ENCODE data around the gene P3H3.

The P3H3 gene

DNA sequence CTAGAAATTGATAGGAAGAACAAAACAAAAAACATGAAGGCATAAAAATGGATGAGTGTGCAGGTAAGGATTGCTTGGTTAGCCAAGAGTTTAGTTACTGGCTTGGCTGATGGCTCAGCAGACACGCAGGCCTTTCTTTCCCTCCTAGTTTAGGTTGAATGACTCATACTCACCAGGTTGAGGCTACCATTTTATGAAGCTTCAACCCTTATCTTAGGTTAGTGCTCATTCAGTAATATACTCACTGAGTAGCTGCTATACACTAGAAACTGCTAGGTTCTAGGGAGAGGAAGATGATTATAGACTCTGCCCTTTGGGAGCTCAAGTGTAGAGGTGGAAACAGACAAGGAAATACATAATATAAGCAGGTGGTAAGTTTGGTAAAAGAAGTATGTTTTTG, 6.0 kb downstream of the P3H3 start:
- TF ChIP-seq USF1 (IDR thresholded peaks at IDR 0.05) (no peak), CREB1 (IDR thresholded peaks at IDR 0.05; ENCODE audit: low read depth) (no peak), YY1 (IDR thresholded peaks at IDR 0.05; ENCODE audit: low read depth) (no peak), FOXM1 (IDR thresholded peaks at IDR 0.05; ENCODE audit: borderline replicate concordance, low read depth) (no peak)

DNA sequence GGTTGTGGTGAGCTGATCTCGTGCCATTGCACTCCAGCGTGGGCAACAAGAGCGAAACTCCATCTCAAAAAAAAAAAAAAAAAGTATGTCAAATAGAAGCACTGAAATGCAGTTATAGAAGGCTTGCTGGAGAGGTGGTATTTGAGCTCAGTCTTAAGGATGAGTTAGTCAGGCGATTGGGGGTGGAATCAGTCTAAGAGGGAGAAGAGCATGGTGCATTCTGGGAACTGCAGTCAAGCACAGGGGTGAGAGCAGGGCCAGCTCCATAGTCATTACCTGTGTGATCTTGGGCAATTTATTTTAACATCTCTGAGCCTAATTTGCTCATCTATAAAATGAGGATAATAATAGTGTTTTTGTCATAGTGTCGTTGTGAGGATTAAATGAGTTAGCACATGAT, 6.7 kb downstream of the P3H3 start:
- TF ChIP-seq NFIC (IDR thresholded peaks at IDR 0.05), result no peak
- TF ChIP-seq MAX (IDR thresholded peaks at IDR 0.05), result no peak
- TF ChIP-seq TAF1 (IDR thresholded peaks at IDR 0.05; ENCODE audit: low read depth), result no peak
- TF ChIP-seq, protein P1, sequence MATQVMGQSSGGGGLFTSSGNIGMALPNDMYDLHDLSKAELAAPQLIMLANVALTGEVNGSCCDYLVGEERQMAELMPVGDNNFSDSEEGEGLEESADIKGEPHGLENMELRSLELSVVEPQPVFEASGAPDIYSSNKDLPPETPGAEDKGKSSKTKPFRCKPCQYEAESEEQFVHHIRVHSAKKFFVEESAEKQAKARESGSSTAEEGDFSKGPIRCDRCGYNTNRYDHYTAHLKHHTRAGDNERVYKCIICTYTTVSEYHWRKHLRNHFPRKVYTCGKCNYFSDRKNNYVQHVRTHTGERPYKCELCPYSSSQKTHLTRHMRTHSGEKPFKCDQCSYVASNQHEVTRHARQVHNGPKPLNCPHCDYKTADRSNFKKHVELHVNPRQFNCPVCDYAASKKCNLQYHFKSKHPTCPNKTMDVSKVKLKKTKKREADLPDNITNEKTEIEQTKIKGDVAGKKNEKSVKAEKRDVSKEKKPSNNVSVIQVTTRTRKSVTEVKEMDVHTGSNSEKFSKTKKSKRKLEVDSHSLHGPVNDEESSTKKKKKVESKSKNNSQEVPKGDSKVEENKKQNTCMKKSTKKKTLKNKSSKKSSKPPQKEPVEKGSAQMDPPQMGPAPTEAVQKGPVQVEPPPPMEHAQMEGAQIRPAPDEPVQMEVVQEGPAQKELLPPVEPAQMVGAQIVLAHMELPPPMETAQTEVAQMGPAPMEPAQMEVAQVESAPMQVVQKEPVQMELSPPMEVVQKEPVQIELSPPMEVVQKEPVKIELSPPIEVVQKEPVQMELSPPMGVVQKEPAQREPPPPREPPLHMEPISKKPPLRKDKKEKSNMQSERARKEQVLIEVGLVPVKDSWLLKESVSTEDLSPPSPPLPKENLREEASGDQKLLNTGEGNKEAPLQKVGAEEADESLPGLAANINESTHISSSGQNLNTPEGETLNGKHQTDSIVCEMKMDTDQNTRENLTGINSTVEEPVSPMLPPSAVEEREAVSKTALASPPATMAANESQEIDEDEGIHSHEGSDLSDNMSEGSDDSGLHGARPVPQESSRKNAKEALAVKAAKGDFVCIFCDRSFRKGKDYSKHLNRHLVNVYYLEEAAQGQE (IDR thresholded peaks at IDR 0.05; ENCODE audit: low read depth), result no peak
- no peak for TF ChIP-seq RAD21 (IDR thresholded peaks at IDR 0.05; ENCODE audit: low read depth)
- TF ChIP-seq USF1 (IDR thresholded peaks at IDR 0.05), result no peak
- TF ChIP-seq TCF12 (IDR thresholded peaks at IDR 0.05; ENCODE audit: low read depth), result no peak
- no peak for TF ChIP-seq ZBTB7A (IDR thresholded peaks at IDR 0.05; ENCODE audit: low read depth)

GRCh38 chr12:6836851-6837250, 8.6 kb downstream of the P3H3 start:
- TF ChIP-seq TEAD4 (IDR thresholded peaks at IDR 0.05) (no peak), CREB1 (IDR thresholded peaks at IDR 0.05; ENCODE audit: low read depth) (no peak), FOXM1 (IDR thresholded peaks at IDR 0.05; ENCODE audit: borderline replicate concordance, low read depth) (no peak), MAX (IDR thresholded peaks at IDR 0.05) (no peak), TCF12 (IDR thresholded peaks at IDR 0.05; ENCODE audit: low read depth) (no peak), TAF1 (IDR thresholded peaks at IDR 0.05; ENCODE audit: low read depth) (no peak), EP300 (IDR thresholded peaks at IDR 0.05; ENCODE audit: borderline replicate concordance) (no peak), USF1 (IDR thresholded peaks at IDR 0.05) (no peak), EGR1 (IDR thresholded peaks at IDR 0.05) (no peak)
- TF ChIP-seq, protein P1 (IDR thresholded peaks at IDR 0.05; ENCODE audit: low read depth), result no peak

DNA sequence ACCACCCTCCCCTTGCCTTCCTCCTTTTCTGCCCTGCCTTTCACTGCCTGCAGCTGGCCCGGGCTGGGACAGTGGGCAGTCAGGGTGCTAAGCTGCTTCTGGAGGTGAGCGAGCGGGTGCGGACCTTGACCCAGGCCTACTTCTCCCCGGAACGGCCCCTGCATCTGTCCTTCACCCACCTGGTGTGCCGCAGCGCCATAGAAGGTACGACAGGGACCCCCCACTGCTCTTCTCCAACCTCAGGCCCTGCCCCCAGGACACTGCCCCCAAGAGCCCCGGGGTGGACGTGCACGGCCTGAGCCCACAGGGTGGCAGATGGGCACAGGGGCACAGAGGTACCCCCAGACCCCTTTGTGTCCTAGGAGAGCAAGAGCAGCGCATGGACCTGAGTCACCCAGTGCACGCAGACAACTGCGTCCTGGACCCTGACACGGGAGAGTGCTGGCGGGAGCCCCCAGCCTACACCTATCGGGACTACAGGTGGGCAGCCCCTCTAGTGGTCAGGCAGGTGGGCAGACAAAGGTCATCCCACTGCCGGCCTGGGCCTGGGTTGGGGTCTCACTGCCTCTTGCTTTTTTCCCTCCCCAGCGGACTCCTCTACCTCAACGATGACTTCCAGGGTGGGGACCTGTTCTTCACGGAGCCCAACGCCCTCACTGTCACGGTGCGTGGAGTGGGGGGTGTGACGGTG, 9.3 kb downstream of the P3H3 start:
- TF ChIP-seq MAX (IDR thresholded peaks at IDR 0.05) (no peak), EP300 (IDR thresholded peaks at IDR 0.05; ENCODE audit: borderline replicate concordance) (no peak), CEBPB (IDR thresholded peaks at IDR 0.05) (no peak), CREB1 (IDR thresholded peaks at IDR 0.05; ENCODE audit: low read depth) (no peak), RAD21 (IDR thresholded peaks at IDR 0.05; ENCODE audit: low read depth) (no peak), NFIC (IDR thresholded peaks at IDR 0.05) (no peak), USF1 (IDR thresholded peaks at IDR 0.05) (no peak), ZBTB7A (IDR thresholded peaks at IDR 0.05; ENCODE audit: low read depth) (no peak)

- TF ChIP-seq CREB1 (IDR thresholded peaks at IDR 0.05; ENCODE audit: low read depth) (no peak), USF1 (IDR thresholded peaks at IDR 0.05) (no peak), NFIC (IDR thresholded peaks at IDR 0.05) (no peak), TEAD4 (IDR thresholded peaks at IDR 0.05) (no peak), ZBTB7A (IDR thresholded peaks at IDR 0.05; ENCODE audit: low read depth) (no peak), TCF12 (IDR thresholded peaks at IDR 0.05; ENCODE audit: low read depth) (no peak), FOXM1 (IDR thresholded peaks at IDR 0.05; ENCODE audit: borderline replicate concordance, low read depth) (no peak), YY1 (IDR thresholded peaks at IDR 0.05; ENCODE audit: low read depth) (no peak), TAF1 (IDR thresholded peaks at IDR 0.05; ENCODE audit: low read depth) (no peak), MAX (IDR thresholded peaks at IDR 0.05) (no peak), RAD21 (IDR thresholded peaks at IDR 0.05; ENCODE audit: low read depth) (no peak), CEBPB (IDR thresholded peaks at IDR 0.05) (no peak), EGR1 (IDR thresholded peaks at IDR 0.05) (no peak), EP300 (IDR thresholded peaks at IDR 0.05; ENCODE audit: borderline replicate concordance) (no peak)
- TF ChIP-seq, protein P1 (IDR thresholded peaks at IDR 0.05; ENCODE audit: low read depth), result no peak
Measured at GRCh38 chr12:6838854-6839253, 10.6 kb downstream of the P3H3 start.
